ENCODE data around the gene CAB39L. TPM values are rescaled to one million over a fixed set of nuclear protein-coding genes. Genes with fewer than 3 reads are reported as not detected.

Gene CAB39L
- total RNA-seq, 3 donors from 2014 or later = 8.5 to 87.2 (median 9.6) TPM

- Histone ChIP-seq H3K4me1 (ENCODE audit: low read depth) (no peaks in the 10 kb centered on the region), H3K36me3 (ENCODE audit: low read depth) (no peaks in the 10 kb centered on the region), H3K9me3 (no peaks in the 10 kb centered on the region), H3K4me3 (no peak overlapping the region)
- no peak for TF ChIP-seq CTCF (IDR thresholded peaks at IDR 0.05)
- no peak for ATAC-seq
- no peak for DNase-seq
- intact Hi-C loops (cut with DNase I, micrococcal nuclease) = no loop called here
These were observed 96.0 kb downstream of the CAB39L start for GRCh38 chr13:49347650-49348385.

GRCh38 chr13:49346460-49346859, 97.4 kb downstream of the CAB39L start:
- H3K4me3 ChIP-seq = no peak overlapping the region
- H3K36me3 ChIP-seq (ENCODE audit: low read depth) = no peaks in the 10 kb centered on the region
- TF ChIP-seq CTCF (IDR thresholded peaks at IDR 0.05) = no peak
- H3K4me1 ChIP-seq (ENCODE audit: low read depth) = no peaks in the 10 kb centered on the region
- intact Hi-C loops (cut with DNase I, micrococcal nuclease) = no loop called here
- no peaks in the 10 kb centered on the region for H3K9me3 ChIP-seq
- ATAC-seq = no peak
- DNase-seq = no peak

- no peak for TF ChIP-seq CTCF (IDR thresholded peaks at IDR 0.05)
- Histone ChIP-seq H3K4me3 (no peak overlapping the region), H3K9me3 (no peaks in the 10 kb centered on the region), H3K36me3 (ENCODE audit: low read depth) (no peaks in the 10 kb centered on the region), H3K4me1 (ENCODE audit: low read depth) (no peaks in the 10 kb centered on the region)
- intact Hi-C loops (cut with DNase I, micrococcal nuclease) = no loop called here
- ATAC-seq (no peak), DNase-seq (no peak)
These were observed 100.1 kb downstream of the CAB39L start for GRCh38 chr13:49343731-49344130.

- Histone ChIP-seq H3K4me3 (no peak overlapping the region), H3K4me1 (ENCODE audit: low read depth) (no peaks in the 10 kb centered on the region), H3K9me3 (no peaks in the 10 kb centered on the region), H3K36me3 (ENCODE audit: low read depth) (no peaks in the 10 kb centered on the region)
- no peak for TF ChIP-seq CTCF (IDR thresholded peaks at IDR 0.05)
- intact Hi-C loops (cut with DNase I, micrococcal nuclease) = no loop called here
- DNase-seq = no peak
- no peak for ATAC-seq
These were observed 100.6 kb downstream of the CAB39L start for GRCh38 chr13:49343255-49343654.

- no peaks in the 10 kb centered on the region for H3K36me3 ChIP-seq (ENCODE audit: low read depth)
These were observed 101.4 kb downstream of the CAB39L start for GRCh38 chr13:49342454-49342853.

More at GRCh38 chr13:49342454-49342853, 101.4 kb downstream of the CAB39L start:
- ATAC-seq (no peak), DNase-seq (no peak)
- Histone ChIP-seq H3K9me3 (no peaks in the 10 kb centered on the region), H3K4me3 (no peak overlapping the region), H3K4me1 (ENCODE audit: low read depth) (no peaks in the 10 kb centered on the region)
- TF ChIP-seq CTCF (IDR thresholded peaks at IDR 0.05) = no peak
- intact Hi-C loops (cut with DNase I, micrococcal nuclease) = no loop called here

Data from mucosa of descending colon (tissue), 3 donors.